ENCODE data around the gene SLC28A1.
A peak's percentile ranks its signal among the peaks of the same experiment; 100 is the strongest.

Gene SLC28A1

GRCh38 chr15:84887938-84888337 lies 3.5 kb downstream of the SLC28A1 start:
- DNase-seq = no peak

GRCh38 chr15:84888639-84889038 lies 4.2 kb downstream of the SLC28A1 start:
- no peak for DNase-seq

GRCh38 chr15:84889313-84889990 lies 5.0 kb downstream of the SLC28A1 start:
- DNase-seq = no peak

- DNase-seq = no peak
These were observed 5.7 kb downstream of the SLC28A1 start for GRCh38 chr15:84889991-84890669.

GRCh38 chr15:84890670-84891162 lies 6.3 kb downstream of the SLC28A1 start:
- no peak for DNase-seq

GRCh38 chr15:84891339-84891738 lies 6.9 kb downstream of the SLC28A1 start:
- DNase-seq = no peak

GRCh38 chr15:84892786-84893307 lies 8.4 kb downstream of the SLC28A1 start:
- no peak for DNase-seq

GRCh38 chr15:84893607-84894006 lies 9.1 kb downstream of the SLC28A1 start:
- no peak for DNase-seq

- DNase-seq = no peak
These were observed 10.4 kb downstream of the SLC28A1 start for GRCh38 chr15:84894736-84895425.

GRCh38 chr15:84898761-84899160 lies 14.3 kb downstream of the SLC28A1 start:
- no peak for DNase-seq

- no peak for DNase-seq
These were observed 15.3 kb downstream of the SLC28A1 start for GRCh38 chr15:84899750-84900149.

GRCh38 chr15:84901540-84901939 lies 17.1 kb downstream of the SLC28A1 start:
- no peak for DNase-seq

GRCh38 chr15:84903751-84904150 lies 19.3 kb downstream of the SLC28A1 start:
- no peak for DNase-seq

GRCh38 chr15:84904419-84904818 lies 20.0 kb downstream of the SLC28A1 start:
- no peak for DNase-seq

- DNase-seq = no peak
These were observed 20.8 kb downstream of the SLC28A1 start for GRCh38 chr15:84905016-84905916.

- no peak for DNase-seq
These were observed 23.3 kb downstream of the SLC28A1 start for GRCh38 chr15:84907731-84908130.

- DNase-seq = no peak
These were observed 24.1 kb downstream of the SLC28A1 start for GRCh38 chr15:84908564-84908963.

GRCh38 chr15:84909029-84909428 lies 24.6 kb downstream of the SLC28A1 start:
- no peak for DNase-seq

GRCh38 chr15:84909782-84910181 lies 25.3 kb downstream of the SLC28A1 start:
- no peak for DNase-seq

GRCh38 chr15:84910928-84911623 lies 26.6 kb downstream of the SLC28A1 start:
- DNase-seq = no peak

- DNase-seq = peak; percentile 47 to 67
These were observed 27.6 kb downstream of the SLC28A1 start for GRCh38 chr15:84911879-84912660.

Measured in hippocampal formation (tissue), 2 donors.